Ovary (tissue), 9 donors: ENCODE measurements around the gene UNC93A. TPM values are rescaled to one million over a fixed set of nuclear protein-coding genes. Genes with fewer than 3 reads are reported as not detected.

Experiments used
- DNase-seq, 5 donors: peaks; one replicate each; pipeline ENCODE4 v3.0.0-alpha.2; 2019 to 2020
- H3K27ac ChIP-seq, 2 donors: fragments of 200-600 bp; one replicate each; pipeline versions ENCODE4 v1.5.1 to v1.8.0; 2019 to 2022
- H3K27me3 ChIP-seq: fragments of 200-600 bp; one replicate; pipeline ENCODE4 v1.8.0; 2022
- H3K36me3 ChIP-seq: fragments of 200-600 bp; sonication (generic); one replicate; pipeline ENCODE4 v1.5.1; 2019
- H3K4me1 ChIP-seq: one replicate; pipeline ENCODE4 v1.8.1; 2013; ENCODE audit warnings: mild to moderate bottlenecking, moderate library complexity; ENCODE audit not compliant: insufficient read depth
- H3K4me3 ChIP-seq: fragments of 200-600 bp; sonication (generic); one replicate; pipeline ENCODE4 v1.5.1; 2017
- H3K9me3 ChIP-seq, 2 donors: fragments of 200-600 bp in 1 of 2; sonication (generic) in 1 of 2; one replicate each; pipeline versions ENCODE4 v1.5.1 to v1.8.1; 2013 to 2019; ENCODE audit warnings: mild to moderate bottlenecking in 1 of 2, moderate library complexity in 1 of 2
- CTCF ChIP-seq, 3 donors: fragments of 450-650 bp in 2 of 3; fragments of 200-600 bp in 1 of 3; IDR thresholded peaks; one replicate each; pipeline versions ENCODE4 v1.5.1 to v1.8.0; 2016 to 2022; ENCODE audit warnings: antibody characterized with exemption in 3 of 3, mild to moderate bottlenecking in 1 of 3
- EP300 ChIP-seq: sonication (generic); formaldehyde crosslinking; IDR thresholded peaks from one replicate; pipeline ENCODE4 v1.6.1; 2017; ENCODE audit warnings: antibody characterized with exemption
- POLR2A ChIP-seq: fragments of 450-650 bp; IDR thresholded peaks from one replicate; pipeline ENCODE4 v1.6.1; 2017; ENCODE audit warnings: antibody characterized with exemption, mild to moderate bottlenecking, moderate library complexity
- WGBS, 3 donors: extraction: QIAGEN DNeasy Blood & Tissue Kit in 1 of 3; methylation state at CpG; one replicate each; pipeline versions ENCODE4 v1.1.5 to v1.1.7; 2013 to 2017; 5-methylcytosine and 5-hydroxymethylcytosine counted together
- intact Hi-C, 4 donors: fragments of 100-400 bp; cut with DNase I; formaldehyde crosslinking; loops; one replicate each; pipeline versions ENCODE4 v1.11.0 to v1.15.1; 2022 to 2023
- polyA plus RNA-seq, 2 donors: library from polyadenylated mRNA; stranded (reverse); fragments of 200-250 nt in 1 of 2; fragments of 350-450 nt in 1 of 2; fragmentation: Illumina TruSeq in 1 of 2; extraction: RNeasy Lipid Tissue Mini Kit (QIAGEN cat#74804) in 1 of 2; gene quantifications; one replicate each; pipeline ENCODE4 v1.2.3, GENCODE V29; 2013 to 2014
- total RNA-seq, 7 donors: library from RNA; depleted of rRNA in 2 of 7; stranded (reverse); fragments of >200 nt in 2 of 7; fragmentation: NEBNext Ultra II Directional in 3 of 7; extraction: Animal tissue kit (Norgen Biotek cat#: 25700) in 3 of 7; gene quantifications; one replicate each; pipeline versions ENCODE4 v1.1.0 to v1.2.4, GENCODE V29; 2016 to 2023
- donor health status: DM: no; HTN: no; CAD: no; lungs with moderate emphysema.
- donor health status: DM: no; HTN: no; CAD: no.
- donor health status: Bipolar disorder and iron deficiency.
- donor health status: DM: yes; HTN: yes; CAD: no.
- donor health status: DM: no; HTN: no; CAD: no.
- donor health status: DM: yes; HTN: yes; CAD: no.

UNC93A gene
- total and polyA plus RNA-seq, 9 donors = 0.41 to 0.92 (median 0.42) TPM; not detected in 6

DNA sequence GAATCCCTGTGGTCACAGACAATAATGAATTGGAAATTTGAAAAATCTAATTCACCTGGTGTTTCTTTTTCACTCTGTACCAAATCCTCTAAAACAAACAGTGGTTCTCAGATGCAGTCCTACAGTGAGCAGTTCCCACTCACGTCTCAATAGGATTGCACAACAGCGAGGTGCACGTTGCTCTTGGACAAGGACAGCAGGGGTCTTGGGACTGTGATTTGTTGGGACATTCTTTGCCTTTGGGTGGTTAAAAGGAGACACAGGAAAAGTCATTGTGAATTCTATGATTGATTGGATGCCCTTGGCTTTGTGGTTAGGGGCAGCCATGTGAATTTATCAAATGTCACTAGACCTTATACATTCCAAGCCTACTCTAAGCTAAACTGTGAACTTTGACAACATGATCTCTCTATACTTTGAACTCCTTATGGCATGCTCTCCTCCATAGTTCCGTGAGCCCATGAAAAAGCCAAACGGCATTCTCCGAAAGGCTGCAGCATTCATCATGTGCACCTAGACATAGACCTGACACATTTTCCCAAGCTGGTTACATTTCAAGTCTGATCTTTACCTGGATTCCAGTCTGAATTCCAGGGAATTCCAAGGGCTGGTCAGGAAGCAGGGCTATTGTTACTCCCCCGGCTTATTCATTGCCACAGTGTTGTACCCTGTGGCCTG, 647 bp downstream of the UNC93A start:
- H3K9me3 ChIP-seq = no peaks in the 10 kb centered on the region
- H3K27ac ChIP-seq = no peak overlapping the region
- 83 to 85% (median 84%) methylated on average over 7 of the region's 7 CpGs for WGBS, 3 donors
- TF ChIP-seq POLR2A (no peak), CTCF (IDR thresholded peaks at IDR 0.05) (no peak), EP300 (no peak)
- H3K36me3 ChIP-seq = no peaks in the 10 kb centered on the region
- intact Hi-C loops = loop anchor here in 1 of 4 donors (10.0 kb wide), 1 partner anchor 67 kb away; no protein-coding TSS in a partner anchor
- H3K4me3 ChIP-seq = no peak overlapping the region
- H3K4me1 ChIP-seq = no peaks in the 10 kb centered on the region
- no peaks in the 10 kb centered on the region for H3K27me3 ChIP-seq
- no peak for DNase-seq

DNA sequence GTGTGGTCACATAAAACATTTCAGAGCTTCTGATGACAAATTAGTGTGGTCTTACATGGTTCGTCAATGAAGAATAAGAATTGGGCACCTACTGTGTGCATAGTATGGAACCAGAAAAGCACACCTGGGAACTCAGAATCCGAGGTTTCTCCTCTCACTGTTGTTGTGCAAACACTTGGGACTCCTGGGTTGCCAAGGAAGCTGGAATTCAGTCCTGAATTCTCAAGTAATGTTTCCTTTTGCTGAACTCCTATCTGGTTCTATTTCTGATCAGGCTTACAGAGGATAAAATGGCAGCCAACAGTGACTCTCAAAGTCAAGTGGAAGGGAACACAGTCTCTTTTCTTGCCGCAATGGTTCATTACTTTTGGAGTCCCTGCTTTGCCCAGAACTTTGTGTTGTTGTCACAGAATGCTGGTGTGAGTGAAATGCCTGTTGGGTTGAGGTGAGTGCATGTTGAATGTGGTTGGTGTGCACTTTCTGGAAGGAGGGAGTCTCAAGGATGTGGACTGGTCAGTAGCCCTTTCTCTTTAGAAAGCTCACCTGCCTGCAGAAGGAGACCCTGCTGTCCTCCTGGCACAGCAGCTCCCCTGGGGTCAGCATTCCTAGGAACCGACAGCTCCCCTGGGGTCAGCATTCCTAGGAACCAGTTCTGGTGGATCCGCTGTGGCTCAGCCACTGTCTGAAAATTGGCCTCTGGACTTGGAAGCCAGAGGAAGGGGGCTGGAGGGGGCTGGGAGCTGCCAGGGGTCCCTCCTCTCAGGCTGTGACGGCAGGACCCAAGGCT, 1.4 kb downstream of the UNC93A start:
- H3K27me3 ChIP-seq = no peaks in the 10 kb centered on the region
- no peak overlapping the region for H3K4me3 ChIP-seq
- TF ChIP-seq CTCF (IDR thresholded peaks at IDR 0.05) = no peak
- TF ChIP-seq EP300 = no peak
- TF ChIP-seq POLR2A = no peak
- DNase-seq = no peak
- intact Hi-C loops = loop anchor here in 1 of 4 donors (10.0 kb wide), 1 partner anchor 68 kb away; no protein-coding TSS in a partner anchor
- H3K9me3 ChIP-seq = no peaks in the 10 kb centered on the region
- H3K4me1 ChIP-seq = no peaks in the 10 kb centered on the region
- no peak overlapping the region for H3K27ac ChIP-seq
- WGBS, 3 donors = 78 to 95% (median 86%) methylated on average over 5 to 6 of the region's 6 CpGs
- H3K36me3 ChIP-seq = no peaks in the 10 kb centered on the region

DNA sequence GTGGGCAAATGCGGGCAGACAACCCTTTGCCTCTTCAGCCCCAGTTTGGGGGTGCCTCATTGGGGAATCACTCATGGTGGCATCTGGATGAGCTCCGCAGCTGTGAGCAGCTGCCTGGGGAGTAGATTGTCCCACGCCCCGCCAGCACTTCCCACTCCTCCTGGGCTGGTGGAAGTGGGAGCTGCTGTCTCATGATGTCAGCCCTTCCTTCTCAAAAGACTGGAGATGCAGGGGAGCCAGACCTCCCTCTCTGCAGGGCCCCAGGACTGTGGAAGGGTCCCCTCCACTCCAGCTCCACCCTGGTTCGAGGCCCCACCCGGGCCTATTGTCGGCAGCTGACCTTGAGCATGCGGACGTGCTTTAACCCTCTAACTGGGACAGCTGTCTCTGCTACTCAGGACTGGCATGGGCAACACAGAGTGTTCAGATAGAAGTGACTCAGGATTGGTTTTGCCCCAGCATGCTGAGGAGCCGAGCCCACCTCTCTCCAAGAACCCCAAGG, 2.0 kb downstream of the UNC93A start:
- Histone ChIP-seq H3K9me3 (no peaks in the 10 kb centered on the region), H3K4me3 (no peak overlapping the region), H3K4me1 (no peaks in the 10 kb centered on the region), H3K27ac (no peak overlapping the region), H3K27me3 (no peaks in the 10 kb centered on the region), H3K36me3 (no peaks in the 10 kb centered on the region)
- no peak for TF ChIP-seq POLR2A
- no peak for TF ChIP-seq CTCF (IDR thresholded peaks at IDR 0.05)
- TF ChIP-seq EP300 = no peak
- WGBS, 3 donors = 31 to 54% (median 39%) methylated on average over 10 of the region's 10 CpGs
- intact Hi-C loops = loop anchor here in 1 of 4 donors (10.0 kb wide), 1 partner anchor 68 kb away; no protein-coding TSS in a partner anchor
- DNase-seq = no peak

DNA sequence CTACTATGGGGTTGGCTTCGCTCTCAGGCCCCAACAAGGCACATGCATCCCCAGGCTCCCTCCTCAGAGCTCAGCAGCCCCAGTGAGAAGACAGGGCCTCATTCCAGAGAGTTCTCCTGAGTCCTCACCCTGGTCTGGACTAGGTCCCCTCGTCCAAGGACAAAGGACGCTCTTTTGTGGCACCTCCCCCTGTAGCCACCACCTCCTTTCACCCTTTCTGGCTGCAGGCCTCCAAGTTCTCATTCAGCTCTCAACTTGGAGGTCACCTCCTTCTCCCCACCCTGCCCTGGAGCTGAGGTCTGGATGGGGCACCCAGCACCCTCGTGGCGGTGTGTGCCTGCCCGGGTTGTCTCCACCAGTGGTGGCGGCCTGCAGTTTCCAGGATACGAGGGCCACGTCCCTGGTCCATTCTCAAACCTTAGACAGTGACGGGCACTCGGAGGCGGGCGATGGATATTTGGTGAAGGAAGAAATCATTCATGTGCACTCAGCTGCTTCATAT, 2.5 kb downstream of the UNC93A start:
- Histone ChIP-seq H3K27ac (no peak overlapping the region), H3K27me3 (no peaks in the 10 kb centered on the region), H3K4me1 (no peaks in the 10 kb centered on the region), H3K4me3 (no peak overlapping the region), H3K9me3 (no peaks in the 10 kb centered on the region), H3K36me3 (no peaks in the 10 kb centered on the region)
- no peak for TF ChIP-seq EP300
- TF ChIP-seq CTCF (IDR thresholded peaks at IDR 0.05) = no peak
- no peak for TF ChIP-seq POLR2A
- 86 to 90% (median 89%) methylated on average over 13 of the region's 13 CpGs for WGBS, 3 donors
- intact Hi-C loops = loop anchor here in 1 of 4 donors (10.0 kb wide), 1 partner anchor 69 kb away; no protein-coding TSS in a partner anchor
- no peak for DNase-seq
